ENCODE measurements around the gene RAB43. TPM values are rescaled to one million over a fixed set of nuclear protein-coding genes. Genes with fewer than 3 reads are reported as not detected.
A peak's percentile ranks its signal among the peaks of the same experiment; 100 is the strongest.
"Not testable (repeated sequence)": the region's sequence is repeated elsewhere in the genome, so short reads cannot be mapped to it uniquely, and the experiment has no call there.

Gene RAB43
- 1 to 10 TPM; 1.6 to 5.1 (median 2.6) TPM for total RNA-seq
- 1 to 10 TPM in 2 of 3 donors, under 1 TPM in 1; 0.62 to 1.3 (median 1.2) TPM for polyA plus RNA-seq
- long read RNA-seq, donor 1, full-length matches to known transcripts, result 1 of 2 reads
- long read RNA-seq, donor 1, partial matches to known transcripts, result 0 of 2 reads
- long read RNA-seq, donor 1, other reads (novel, unspliced or antisense), result 1 of 2 reads
- long read RNA-seq, donor 2, full-length matches to known transcripts, result 3 of 3 reads
- long read RNA-seq, donor 2, partial matches to known transcripts, result 0 of 3 reads
- long read RNA-seq, donor 2, other reads (novel, unspliced or antisense), result 0 of 3 reads

DNA sequence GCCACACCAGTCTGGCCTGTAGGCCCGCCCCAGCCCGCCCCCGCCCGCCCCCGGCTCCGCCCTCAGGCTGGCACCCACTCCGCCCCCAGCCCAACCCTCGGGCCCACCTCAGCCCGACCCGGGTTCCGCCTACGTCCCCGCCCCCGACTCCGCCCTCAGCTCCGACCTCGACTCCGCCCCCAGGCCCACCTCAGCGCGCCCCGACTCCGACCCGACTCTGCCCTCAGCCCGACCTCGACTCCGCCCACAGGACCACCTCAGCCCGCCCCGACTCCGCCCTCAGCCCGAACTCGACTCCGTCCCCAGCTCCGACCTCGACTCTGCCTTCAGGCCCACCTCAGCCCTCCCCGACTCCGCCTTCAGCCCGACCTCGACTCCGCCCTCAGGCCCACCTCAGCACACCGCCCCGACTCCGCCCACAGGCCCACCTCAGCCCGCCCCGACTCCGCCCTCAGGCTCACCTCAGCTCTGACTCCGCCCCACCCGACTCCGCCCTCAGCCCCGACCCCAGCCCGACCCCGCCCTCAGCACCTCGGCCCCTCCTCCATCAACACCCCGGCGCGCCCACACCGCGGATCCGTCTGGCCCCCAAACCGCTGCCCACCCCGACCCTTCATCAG, at the start of gene RAB43:
Gene RAB43 (minus strand): TSS at position 13 of the 620 bp plus-strand sequence. CDS start 315 bp downstream, outside the sequence.
- Histone ChIP-seq H3K36me3 (ENCODE audit: insufficient read depth in 1 of 2, low read depth in 1 of 2) (peaks cover 0 to 13% of the 10 kb centered on the region in 2 donors), H3K27me3 (ENCODE audit: insufficient read depth in 3 of 3, low read length in 2 of 3) (no peaks in the 10 kb centered on the region), H3K4me1 (peaks cover 10% of the 10 kb centered on the region), H3K9me3 (no peaks in the 10 kb centered on the region), H3K27ac (peak within 1 kb of the TSS; percentile 84), H3K4me3 (peak within 1 kb of the TSS; percentile 90)
- intact Hi-C loops (cut with DNase I), result loop anchor here in 1 of 2 donors (10.0 kb wide), 1 partner anchor 147 kb away; no protein-coding TSS in a partner anchor
- TF ChIP-seq, protein P1, sequence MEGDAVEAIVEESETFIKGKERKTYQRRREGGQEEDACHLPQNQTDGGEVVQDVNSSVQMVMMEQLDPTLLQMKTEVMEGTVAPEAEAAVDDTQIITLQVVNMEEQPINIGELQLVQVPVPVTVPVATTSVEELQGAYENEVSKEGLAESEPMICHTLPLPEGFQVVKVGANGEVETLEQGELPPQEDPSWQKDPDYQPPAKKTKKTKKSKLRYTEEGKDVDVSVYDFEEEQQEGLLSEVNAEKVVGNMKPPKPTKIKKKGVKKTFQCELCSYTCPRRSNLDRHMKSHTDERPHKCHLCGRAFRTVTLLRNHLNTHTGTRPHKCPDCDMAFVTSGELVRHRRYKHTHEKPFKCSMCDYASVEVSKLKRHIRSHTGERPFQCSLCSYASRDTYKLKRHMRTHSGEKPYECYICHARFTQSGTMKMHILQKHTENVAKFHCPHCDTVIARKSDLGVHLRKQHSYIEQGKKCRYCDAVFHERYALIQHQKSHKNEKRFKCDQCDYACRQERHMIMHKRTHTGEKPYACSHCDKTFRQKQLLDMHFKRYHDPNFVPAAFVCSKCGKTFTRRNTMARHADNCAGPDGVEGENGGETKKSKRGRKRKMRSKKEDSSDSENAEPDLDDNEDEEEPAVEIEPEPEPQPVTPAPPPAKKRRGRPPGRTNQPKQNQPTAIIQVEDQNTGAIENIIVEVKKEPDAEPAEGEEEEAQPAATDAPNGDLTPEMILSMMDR (IDR thresholded peaks at IDR 0.05), result no peak
- ATAC-seq, result peak; percentile 84 to 88 (median 86)
- DNase-seq, result peak; percentile 87 to 92
- 2 to 9% (median 5%) methylated on average over 30 to 53 of the region's 60 CpGs for WGBS, 3 donors

GRCh38 chr3:129166579-129167332, 45.2 kb upstream of the RAB43 start:
- intact Hi-C loops (cut with DNase I), result no loop called here
- WGBS, 3 donors, result 79 to 84% (median 81%) methylated on average over 15 of the region's 15 CpGs
- peaks cover 4 to 73% of the 10 kb centered on the region in 2 donors for H3K36me3 ChIP-seq (ENCODE audit: insufficient read depth in 1 of 2, low read depth in 1 of 2)
- ATAC-seq (no peak), DNase-seq (no peak)
- no peak overlapping the region for H3K4me3 ChIP-seq
- peak overlapping the region; percentile 25 for H3K27ac ChIP-seq
- peaks cover 37% of the 10 kb centered on the region for H3K4me1 ChIP-seq
- H3K27me3 ChIP-seq (ENCODE audit: insufficient read depth in 3 of 3, low read length in 2 of 3), result no peaks in the 10 kb centered on the region
- no peaks in the 10 kb centered on the region for H3K9me3 ChIP-seq
- TF ChIP-seq, protein P1 (IDR thresholded peaks at IDR 0.05), result no peak

GRCh38 chr3:129165594-129165993, 44.0 kb upstream of the RAB43 start:
- Histone ChIP-seq H3K36me3 (ENCODE audit: insufficient read depth in 1 of 2, low read depth in 1 of 2) (peaks cover 4 to 61% of the 10 kb centered on the region in 2 donors), H3K27ac (peak overlapping the region; percentile 26), H3K4me1 (peaks cover 29% of the 10 kb centered on the region)
- H3K27me3 ChIP-seq (ENCODE audit: insufficient read depth in 3 of 3, low read length in 2 of 3); DNase-seq; H3K9me3 ChIP-seq; intact Hi-C loops (cut with DNase I); ATAC-seq; H3K4me3 ChIP-seq: not testable (repeated sequence)
- 92 to 97% (median 93%) methylated on average over 8 of the region's 8 CpGs for WGBS, 3 donors

- Histone ChIP-seq H3K36me3 (ENCODE audit: insufficient read depth in 1 of 2, low read depth in 1 of 2) (peaks cover 0 to 52% of the 10 kb centered on the region in 2 donors), H3K4me3 (no peak overlapping the region), H3K27ac (peak overlapping the region; percentile 26), H3K4me1 (peaks cover 25% of the 10 kb centered on the region), H3K9me3 (no peaks in the 10 kb centered on the region), H3K27me3 (ENCODE audit: insufficient read depth in 3 of 3, low read length in 2 of 3) (no peaks in the 10 kb centered on the region)
- 82 to 91% (median 87%) methylated on average over 7 of the region's 7 CpGs for WGBS, 3 donors
- no peak for ATAC-seq
- DNase-seq, result no peak
- TF ChIP-seq, protein P1 (IDR thresholded peaks at IDR 0.05), result no peak
- intact Hi-C loops (cut with DNase I), result no loop called here
Measured at GRCh38 chr3:129164500-129164899, 42.9 kb upstream of the RAB43 start.
